Measurements from ENCODE around the gene NTMT1. TPM values are rescaled to one million over a fixed set of nuclear protein-coding genes. Genes with fewer than 3 reads are reported as not detected.
A peak's percentile ranks its signal among the peaks of the same experiment; 100 is the strongest.

NTMT1 gene
- total and polyA plus RNA-seq, 9 of the 15 experiments (the other 6 are each of a cell fraction or from before 2014, with no cell fraction given) = 42.1 to 116 (median 74.7) TPM

- TF ChIP-seq NR2C1 (IDR thresholded peaks at IDR 0.05) = peak; percentile 37; the same call in 1 of the 2 replicates
- TF ChIP-seq NR2C1 (tag; IDR thresholded peaks at IDR 0.05) = 0 out of 2 replicates have a peak, but pooled peaks have one; percentile 30
- peak; percentile 94 for TF ChIP-seq ZNF143 (CRISPR knock-in tag; IDR thresholded peaks at IDR 0.05)
- TF ChIP-seq YY1 (IDR thresholded peaks at IDR 0.05; ENCODE audit: borderline replicate concordance in 1 of 3, control insufficient read depth in 1 of 3, extremely low read depth in 1 of 3, insufficient read depth in 3 of 3, insufficient read length in 1 of 3, insufficient replicate concordance in 2 of 3, low read depth in 1 of 3, low read length in 2 of 3) = peak; percentile 19 to 86 (median 69)
- no peak for TF ChIP-seq ZNF253 (CRISPR knock-in tag; conservative IDR thresholded peaks at IDR 0.05)
- peak; percentile 85 for TF ChIP-seq TFE3 (CRISPR knock-in tag; IDR thresholded peaks at IDR 0.05)
- TF ChIP-seq HSF4 (CRISPR knock-in tag; IDR thresholded peaks at IDR 0.05; ENCODE audit: borderline replicate concordance) = no peak
- 0 out of 2 replicates have a peak, but pooled peaks have one; percentile 48 for TF ChIP-seq ZNF766 (CRISPR knock-in tag; conservative IDR thresholded peaks at IDR 0.05)
- peak; percentile 67 for TF ChIP-seq REST (IDR thresholded peaks at IDR 0.05; ENCODE audit: borderline replicate concordance)
- no peak for TF ChIP-seq REST (CRISPR knock-in tag; IDR thresholded peaks at IDR 0.05; ENCODE audit: low read depth)
- peak; percentile 92 for TF ChIP-seq RAD51 (IDR thresholded peaks at IDR 0.05; ENCODE audit: borderline replicate concordance, low read depth)
- TF ChIP-seq UBTF (IDR thresholded peaks at IDR 0.05; ENCODE audit: borderline replicate concordance in 1 of 2, low read depth in 2 of 2, low read length in 2 of 2) = no peak
Observed at GRCh38 chr9:129584136-129584535, 41.8 kb upstream of the NTMT1 start (continued).

All from K562 (cell line).